ENCODE results near the gene KCNG2.

The KCNG2 gene

DNA sequence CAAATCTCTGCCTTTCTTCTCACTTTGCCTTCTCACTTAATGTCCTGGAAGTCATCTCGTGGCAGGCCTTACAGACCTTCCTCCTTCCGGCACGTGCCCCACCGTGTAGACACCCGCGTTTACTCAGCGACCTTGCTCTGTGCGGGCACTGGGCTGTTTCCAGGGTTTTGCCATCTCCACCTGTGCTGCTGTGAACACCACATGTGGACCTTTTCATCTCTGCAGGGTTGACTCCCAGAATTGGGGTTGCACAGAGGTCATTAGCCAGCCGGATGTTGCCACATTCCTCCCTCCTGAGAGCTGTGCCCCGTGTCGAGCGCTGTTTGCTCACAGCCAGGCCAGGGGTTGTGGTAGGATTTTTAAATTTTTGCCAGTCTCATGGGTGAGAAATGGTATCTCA is 25.4 kb downstream of the KCNG2 start:
- DNase-seq: no peak

DNA sequence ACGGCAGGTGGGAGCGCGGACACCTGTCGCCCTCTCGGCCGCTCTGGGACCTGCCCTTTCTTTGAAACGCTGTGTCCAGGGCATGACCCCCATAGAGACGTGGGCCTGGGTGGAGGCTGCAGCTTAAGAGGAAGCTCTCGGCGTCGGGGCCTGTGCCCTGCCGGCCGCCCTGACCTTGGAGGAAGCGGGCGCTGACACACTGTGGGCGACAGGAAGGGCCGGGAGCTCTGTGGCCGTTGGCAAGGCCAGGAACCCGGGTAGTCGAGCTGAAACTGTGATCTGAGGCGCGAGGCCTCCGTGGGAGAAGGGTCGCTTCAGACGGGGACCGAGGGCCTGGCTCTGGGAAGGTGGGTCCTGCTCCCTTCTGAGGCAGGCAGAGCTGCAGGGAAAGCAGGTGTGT is 28.2 kb downstream of the KCNG2 start:
- no peak for DNase-seq

DNA sequence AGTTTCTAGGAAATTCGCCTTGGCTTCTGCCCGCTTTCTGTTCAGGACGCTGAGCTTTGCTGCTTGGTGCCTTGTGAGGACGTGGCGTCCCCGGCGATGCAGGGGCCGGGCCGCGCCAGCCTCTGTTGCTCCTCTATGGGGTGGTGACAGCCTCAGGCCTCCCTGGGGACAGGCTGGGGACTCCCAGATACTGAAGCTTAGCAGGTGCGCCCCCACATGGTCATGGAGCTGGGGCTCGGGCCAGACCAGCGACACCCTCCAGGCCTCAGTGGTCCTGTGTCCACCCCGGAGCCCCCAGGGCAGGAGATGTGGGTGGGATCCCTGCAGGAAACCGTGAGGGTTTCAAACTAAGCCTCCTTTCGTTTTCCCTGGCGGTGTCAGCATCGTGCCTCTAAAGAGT is 29.2 kb downstream of the KCNG2 start:
- DNase-seq: no peak

DNA sequence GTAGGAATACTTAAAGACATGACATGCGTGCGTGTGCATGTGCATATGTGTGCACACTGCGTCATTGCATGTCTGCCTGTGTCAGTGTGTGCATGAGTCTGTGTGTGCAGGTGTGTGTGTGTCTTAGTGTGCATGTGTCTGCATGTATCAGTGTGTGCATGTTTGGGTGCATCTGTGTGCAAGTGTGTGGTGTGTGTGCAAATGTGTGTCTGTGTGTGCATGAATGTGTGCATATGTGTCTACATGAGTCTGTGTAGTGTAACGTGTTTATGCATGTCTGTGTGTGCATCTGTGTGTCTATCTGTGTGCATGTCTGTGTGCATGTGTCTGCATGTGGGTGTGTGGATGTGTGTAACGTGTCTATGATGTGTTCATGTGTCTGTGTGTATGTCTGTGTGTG is 30.5 kb downstream of the KCNG2 start:
- no peak for DNase-seq

DNA sequence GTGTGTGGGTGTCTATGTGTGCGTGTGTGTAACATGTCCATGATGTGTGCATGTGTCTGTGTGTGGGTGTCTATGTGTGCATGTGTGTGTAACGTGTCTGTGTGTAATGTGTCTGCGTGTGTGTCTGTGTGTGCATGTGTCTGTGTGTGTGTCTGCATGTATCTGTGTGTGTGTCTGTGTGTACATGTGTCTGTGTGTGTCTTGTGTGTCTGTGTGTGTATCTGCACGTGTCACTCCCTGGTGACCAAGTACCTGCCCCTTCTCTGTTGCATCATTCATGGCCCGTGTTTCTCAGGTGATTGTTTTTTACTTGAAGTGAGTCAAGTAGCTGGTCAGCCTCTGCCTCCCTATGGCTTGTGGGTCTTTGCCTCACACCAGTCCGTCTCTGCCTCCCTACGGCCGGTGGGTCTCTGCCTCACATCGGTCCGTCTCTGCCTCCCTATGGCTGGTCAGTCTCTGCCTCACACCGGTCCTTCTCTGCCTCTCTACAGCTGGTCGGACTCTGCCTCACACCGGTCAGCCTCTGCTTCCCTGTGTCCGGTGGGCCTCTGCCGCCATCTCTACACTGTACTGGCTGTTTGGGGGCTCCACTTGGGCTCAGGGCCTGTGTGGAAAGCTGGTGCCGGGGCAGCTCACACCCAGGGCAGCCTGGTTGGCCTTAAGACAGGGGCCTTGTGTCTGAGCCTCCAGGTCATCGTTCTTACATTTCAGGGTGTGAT is 31.6 kb downstream of the KCNG2 start:
- no peak for DNase-seq

DNA sequence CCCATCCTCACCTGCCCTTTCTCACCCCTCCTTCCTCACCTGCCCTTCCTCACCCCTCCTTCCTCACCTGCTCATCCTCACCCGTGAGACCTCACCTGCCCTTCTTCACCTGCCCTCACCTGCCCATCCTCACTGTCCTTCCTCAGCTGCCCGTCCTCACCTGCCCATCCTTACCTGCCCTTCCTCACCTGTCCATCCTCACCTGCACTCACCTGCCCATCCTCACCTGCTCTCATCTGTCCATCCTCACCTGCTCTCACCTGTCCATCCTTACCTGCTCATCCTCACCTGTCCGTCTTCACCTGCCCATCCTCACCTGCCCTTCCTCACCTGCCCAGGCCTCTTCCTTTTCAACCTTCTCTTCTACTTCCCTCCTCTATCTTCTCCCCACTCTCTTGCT is 34.4 kb downstream of the KCNG2 start:
- DNase-seq: no peak

DNA sequence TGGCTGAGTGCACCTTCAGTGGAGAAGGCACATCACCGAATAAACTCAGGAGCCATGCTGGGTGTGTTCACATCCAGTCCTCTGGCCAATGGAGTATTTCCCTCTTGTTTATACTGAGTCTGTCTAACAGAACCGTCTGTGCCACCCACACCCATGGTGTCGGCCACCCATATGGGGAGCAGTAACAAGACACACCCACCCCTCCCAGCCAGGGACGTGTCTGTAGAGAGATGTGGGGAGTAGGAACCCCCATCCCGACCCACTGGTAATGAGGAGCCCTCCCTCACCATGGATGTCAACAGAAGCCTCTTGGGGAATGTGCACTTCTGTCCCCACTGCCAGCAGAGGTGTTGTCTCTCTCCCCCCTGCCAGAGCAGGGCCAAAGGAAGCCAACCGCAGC is 37.1 kb downstream of the KCNG2 start:
- no peak for DNase-seq

DNA sequence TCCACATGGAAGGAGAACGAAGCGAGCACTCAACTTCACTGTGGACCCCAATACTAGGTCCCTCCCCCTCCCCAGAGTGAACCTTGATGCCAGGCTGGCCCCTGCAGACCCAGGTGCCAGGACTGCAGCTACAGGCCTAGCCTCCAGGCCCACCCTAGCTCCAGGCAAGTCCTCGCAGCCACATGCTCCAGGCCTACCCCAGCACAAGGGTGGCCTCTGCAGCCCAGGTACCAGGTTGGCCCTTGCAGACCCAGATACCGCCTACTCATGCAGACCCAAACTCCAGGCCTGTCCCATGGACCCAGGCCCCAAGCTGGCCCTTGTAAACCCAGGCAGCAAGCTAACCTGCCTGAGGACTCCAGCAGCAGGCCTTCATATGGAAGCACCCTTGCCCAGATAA is 44.2 kb downstream of the KCNG2 start:
- DNase-seq: no peak

DNA sequence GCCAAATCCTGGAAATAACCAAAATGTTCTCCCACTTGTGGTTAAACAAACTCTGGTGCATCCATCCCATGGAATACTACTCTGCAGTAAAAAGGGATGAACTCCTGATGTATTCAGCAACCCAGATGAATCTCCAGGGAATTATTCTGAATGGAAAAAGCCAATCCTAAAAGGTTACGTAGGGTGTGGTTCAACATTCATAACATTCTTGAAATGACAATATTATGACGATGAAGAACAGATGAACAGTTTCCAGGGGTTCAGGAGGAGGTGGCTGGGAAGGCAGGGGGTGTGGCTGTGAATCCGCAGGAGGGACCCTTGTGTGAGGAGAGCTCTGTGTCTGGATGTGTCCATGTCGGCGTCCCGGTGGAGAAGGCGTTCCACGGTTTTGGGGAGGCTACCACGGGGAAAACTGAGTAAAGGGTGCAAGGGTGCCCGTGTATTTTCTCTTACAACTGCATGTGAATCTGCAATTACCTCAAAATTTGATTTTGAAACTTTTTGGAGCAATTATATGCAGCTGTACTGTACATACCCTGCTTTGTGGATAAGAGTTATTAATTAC is 47.3 kb downstream of the KCNG2 start:
- DNase-seq: no peak

DNA sequence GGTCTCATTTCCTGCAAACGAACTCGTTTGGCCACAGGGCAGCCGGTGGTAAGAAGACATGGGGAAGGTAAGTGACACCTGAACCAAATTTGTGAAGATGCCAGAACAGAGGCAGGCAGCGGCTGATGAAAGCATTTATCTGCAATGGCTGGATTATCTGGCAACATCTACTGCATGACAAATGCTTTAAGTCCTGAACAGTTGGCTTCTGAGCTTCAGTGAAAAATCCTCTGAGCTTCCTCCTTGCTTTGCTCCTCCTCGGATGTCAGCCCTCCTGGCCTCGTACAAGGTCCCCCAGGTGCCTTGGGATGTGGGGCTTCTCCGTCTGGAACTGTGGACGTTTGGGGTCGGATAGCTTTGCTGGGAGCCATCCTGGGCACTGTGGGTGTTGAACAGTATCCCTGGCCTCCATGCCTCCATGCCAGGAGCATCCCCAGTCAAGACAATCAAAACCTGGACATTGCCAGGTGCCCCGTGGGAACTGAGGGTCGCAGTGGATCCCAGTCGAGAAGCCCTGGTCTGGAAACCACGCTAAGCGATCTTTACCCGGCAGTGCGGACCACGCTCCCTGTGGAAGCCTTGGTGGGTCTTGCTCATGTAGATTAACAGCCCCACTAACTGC is 49.3 kb downstream of the KCNG2 start:
- no peak for DNase-seq

DNA sequence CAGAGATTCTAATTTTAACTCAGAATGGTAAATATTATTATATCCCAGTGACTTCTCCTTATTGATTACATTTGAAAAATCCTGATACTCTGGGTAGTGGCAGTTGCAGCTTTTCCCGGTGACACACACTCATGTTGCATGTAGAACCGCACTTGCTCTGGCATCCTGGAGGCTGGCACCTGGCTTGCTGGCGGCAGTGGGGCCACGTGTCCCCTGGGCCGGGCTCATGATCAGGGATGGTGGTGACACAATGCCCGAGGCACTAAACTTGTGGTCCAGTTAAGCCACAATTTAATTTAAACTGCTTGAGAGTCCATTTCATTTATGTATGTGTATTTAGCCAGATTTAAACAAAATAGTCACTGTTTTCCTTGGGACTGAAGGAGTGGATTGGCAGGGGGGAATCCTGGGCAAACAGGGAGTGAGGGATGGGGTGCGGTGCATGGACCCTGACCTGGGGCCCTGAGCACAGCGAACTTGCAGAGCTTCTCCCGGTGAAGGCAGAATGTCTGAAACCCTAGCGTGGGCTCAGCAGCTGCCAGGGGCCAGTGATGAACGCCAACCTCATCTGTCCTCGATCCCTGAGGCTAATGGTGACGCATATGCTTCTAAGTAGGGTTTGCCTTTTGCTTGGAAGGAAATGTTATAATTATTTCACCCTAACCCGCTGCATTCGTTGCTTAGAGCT is 50.0 kb downstream of the KCNG2 start:
- DNase-seq: no peak

DNA sequence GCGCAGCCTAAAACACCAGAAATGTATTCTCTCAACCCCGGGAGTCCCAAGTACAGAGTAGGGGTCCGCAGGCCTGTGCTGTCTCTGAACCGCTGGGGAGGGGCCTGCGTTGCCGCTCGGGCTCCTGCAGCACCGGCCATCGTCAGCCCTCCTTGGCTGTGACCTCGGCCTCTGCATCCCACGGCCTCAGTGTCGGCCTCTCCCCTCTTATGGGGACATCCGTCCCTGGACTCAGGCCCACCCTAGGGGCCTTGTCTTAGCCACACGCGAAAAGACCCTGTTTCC is 50.5 kb downstream of the KCNG2 start:
- no peak for DNase-seq

DNA sequence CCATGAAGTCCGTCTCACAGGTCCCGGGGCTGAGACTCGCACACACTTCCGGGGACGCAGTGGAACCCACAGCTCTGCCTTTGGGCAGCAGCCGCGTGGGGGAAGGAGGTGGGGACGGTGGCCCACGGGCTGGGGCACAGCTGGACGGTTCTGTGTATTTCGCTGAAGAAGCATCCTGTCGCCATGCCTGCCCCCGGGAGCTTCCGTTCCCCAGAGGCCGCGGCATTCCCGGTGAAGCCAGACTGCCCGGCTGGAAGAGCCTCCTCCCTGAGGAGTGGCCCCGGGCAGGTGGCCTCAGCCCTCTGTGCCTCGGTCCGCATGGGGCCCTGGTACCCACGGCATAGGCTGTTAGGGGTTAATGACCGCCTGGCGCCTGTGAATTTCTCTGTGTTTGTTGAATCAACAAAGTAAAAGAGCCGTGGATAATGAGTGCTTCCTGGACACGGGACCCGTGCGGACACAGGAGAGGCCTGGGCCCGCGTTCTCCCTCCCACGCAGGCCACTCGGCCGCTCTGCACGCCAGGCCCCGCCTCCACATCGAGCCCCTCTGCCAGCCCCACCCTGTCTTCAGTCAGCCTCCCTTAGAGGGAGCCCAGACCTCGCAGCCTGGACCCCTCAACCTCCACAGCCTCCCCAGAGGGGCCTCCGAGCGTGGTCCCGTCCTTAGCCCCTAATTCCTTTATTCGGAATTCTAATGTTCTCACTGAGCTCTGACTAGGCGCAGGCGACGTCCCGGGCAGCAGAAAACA is 51.0 kb downstream of the KCNG2 start:
- no peak for DNase-seq

DNA sequence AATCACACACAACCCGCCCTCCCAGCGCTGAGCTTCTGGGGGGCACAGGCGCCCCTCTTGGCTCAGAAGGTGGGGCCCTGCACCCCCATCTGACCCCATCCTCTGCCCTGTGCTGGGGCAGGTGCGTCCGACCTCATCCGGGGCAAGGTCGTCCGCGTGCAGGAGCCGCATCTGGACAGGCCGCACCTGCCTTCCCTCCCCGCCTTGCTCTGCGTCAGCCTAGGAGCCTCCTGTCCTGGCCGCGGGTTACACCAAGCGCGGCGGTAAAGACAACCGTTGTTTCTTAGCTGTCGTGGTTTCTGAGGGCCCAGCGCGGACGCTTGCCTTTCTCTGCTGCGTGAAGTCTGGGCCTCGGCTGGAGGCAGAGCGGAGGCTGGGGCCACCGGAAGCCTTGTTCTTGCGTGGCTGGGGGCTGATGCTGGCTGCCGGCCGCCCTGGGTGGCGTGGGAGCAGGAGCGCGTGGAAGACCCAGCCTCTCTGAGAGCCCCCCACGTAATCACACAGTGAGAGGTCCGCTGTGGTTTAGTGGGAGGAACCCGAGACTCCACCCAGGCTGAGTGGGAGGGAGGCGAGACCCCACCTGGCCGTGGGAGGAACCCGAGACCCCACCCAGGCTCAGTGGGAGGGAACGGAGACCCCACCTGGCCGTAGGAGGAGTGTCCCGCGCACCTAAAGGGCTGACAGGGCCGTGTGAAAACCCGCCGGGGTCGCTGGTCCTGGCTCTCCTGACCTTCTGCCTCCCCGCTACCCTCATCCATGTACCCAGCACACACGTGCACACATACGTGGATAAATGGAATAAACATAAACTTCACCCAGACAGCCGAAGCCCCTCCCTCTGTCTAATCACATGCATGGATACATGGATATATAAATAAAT is 51.8 kb downstream of the KCNG2 start:
- no peak for DNase-seq

DNA sequence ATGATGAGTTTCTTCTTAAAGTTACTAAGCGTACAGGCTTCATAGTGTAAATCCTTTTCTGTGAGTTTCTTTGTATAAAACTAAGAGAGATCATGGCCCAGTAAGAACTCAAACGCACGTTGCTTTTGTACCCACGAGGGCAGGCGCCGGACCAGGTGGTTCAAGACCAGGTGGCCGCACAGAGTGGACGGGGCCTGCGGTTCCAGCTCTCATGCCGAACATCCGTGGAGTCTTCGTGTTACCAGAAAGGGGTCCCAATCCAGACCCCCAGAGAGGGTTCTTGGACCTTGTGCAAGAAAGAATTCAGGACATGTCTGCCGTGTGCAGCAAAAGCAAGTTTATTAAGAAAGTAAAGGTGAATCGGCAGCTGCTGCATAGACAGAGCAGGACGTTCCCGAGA is 53.0 kb downstream of the KCNG2 start:
- no peak for DNase-seq

DNA sequence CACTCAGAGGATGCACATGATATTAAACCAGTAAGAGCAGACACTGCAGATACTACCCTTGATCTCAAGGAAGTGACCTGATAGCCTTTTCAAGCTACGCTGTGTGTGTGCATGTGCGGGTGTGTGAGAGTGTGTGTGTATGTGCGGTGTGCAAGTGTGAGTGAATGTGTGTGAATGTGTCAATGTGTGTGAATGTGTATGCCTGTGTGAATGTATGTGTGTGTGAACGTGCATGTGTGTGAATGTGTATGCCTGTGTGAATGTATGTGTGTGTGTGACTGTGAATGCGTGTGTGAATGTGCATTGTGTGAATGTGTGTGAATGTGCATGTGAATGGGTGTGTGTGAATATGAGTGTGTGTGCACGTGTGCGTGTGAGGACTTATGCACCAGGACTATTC is 53.8 kb downstream of the KCNG2 start:
- DNase-seq: no peak

DNA sequence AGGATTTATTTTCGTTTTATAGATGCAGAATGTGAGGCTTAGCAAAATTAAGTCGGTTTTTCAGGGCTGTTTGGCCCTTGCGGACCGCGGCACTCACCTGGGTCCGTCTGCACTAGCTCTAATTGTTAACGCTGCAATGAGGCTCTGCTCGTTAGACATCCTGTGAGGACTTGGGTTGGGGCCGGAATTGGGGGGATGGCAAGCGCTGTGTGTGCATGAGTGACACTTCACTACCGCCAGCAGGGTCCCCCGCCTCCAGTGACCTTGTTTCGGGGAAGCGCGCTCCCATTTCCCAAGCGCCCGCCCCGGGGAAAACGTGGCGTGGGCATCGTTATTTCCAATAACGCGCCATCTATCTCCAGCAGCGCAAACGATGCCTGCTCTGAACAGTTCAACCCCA is 54.2 kb downstream of the KCNG2 start:
- no peak for DNase-seq

DNA sequence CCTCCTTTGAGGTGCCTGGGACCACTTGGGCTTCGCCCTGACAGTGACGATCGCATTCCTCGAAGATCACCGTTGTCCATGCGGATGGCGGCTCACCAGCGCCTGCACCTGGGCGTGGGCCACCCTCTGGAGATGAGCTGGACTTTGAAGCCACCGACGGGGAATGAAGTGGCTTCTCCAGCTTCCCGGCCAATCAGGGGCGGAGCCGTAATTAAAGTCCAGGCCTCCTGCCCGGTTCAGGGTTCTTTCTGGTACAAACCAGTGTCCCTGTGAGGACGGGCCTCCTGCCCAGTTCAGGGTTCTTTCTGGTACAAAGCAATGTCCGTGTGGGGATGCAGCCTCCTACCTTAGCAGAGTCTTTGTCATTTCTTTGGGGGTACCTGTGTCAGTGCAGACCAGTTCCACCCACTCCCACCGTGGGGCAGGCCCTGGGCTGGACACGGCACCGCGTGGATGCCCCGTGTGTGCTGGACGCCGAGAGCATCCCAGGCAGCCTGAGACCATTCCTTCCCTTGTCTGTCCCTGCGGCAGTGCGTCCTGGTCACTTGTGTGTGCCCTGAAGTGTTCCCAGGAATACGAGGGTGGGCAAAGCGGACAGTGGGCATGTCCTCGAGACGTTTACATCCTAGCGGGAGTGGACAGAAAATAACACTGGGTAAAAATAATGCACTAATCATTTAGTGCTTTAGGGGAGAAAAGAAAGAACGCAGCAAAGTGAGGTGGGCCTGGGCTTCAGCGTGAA is 55.0 kb downstream of the KCNG2 start:
- DNase-seq: no peak

DNA sequence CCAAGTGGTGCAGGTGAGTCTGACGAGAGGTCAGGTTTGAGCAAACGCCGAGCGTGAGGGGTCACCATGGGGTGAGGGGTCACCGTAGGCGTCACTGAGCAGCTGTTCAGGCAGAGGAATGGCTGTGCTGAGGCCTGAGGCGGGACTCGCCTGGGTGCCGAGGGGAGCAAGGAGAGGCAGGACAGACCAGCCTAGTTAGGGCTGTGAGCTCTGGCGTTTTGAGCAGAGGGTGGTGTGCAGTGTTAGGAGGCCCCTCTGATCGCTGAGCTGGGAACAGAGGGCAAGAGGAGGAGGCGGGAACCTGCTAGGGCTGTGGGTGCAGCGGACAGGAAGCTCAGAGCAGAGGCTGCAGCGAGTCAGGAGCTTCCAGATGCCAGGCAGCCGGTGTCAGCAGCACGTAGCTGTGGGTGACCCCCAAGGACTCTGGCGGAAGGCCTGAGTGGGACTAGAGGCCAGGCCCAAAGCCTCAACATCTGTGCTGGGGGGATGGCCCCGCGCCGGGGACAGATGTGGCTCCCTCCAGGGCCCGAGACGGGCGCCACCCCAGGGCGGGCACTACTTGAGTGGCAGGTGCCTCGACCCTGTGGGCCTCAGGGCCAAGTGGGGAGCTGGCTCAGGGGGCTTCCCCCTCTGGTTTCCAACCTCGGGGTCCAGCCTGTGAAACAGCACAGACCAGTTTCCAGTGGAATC is 55.7 kb downstream of the KCNG2 start:
- DNase-seq: no peak

DNA sequence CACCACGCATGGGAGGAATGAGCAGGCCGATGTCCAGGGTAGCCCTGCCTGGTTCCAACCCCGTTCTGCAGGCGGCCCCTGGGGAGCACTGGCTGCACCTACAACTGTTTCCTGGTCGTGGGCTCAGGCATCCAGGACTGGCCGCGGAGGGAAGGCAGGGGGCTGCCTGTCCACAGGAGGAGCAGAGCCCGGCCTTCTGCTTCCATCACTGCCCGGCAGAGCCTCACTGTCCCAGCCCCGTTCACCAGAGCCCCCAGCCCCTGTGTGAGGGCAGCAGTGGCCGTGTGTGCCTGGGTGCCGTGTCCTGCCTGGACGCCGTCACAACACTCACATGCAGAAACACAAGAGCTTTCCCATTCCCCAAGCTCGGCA is 56.2 kb downstream of the KCNG2 start:
- no peak for DNase-seq

Measured in NCI-H446 treated with DMSO at 0.1 percent for 48 hours (cell line).